ENCODE data around the gene ATCAY.

ATCAY gene

DNA sequence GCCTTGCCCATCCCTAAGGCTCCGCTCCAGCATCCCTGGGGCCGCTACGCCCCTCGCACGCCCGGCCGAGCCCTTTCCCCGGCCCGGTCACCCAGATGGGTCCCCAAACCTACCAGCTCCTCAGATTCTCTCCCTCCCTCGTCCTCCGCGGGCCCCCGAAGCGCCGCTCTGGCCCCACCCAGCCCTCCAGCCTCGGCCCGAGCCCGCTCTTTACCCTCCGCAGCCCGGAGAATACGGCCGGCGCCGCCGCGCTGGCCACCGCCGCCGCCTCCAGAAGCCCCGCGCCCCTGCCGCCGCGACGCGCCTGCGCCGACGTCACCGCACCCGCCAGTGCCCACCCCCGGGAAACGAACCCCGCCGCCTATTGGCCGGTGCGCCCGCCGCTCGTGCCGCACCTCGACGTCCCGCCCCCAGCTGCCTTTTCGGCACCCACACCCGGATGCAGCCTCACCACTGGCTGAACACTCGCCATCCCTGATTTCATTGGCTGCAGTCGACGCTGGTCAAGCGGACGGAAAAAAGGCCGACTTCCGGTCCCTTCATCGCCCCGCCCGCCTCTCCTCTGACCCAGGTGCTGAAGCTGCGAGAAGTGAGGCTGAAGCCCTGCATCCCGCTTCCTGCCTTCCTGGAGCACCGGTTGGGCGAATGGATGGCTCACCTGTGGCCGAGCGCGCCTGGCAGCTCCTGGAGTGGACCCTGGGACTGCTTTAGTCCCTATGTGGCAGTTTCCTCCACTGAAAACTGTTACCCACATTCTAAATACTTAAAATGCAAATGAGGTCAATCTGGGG lies 90.5 kb downstream of the ATCAY start, which contains the start of gene DAPK3:
Gene DAPK3, minus strand, starts transcription at position 292 of the 791 bp plus-strand sequence. CDS start 1,364 bp downstream, outside the sequence.
- DNase-seq, result peak; percentile 96
- no peaks in the 10 kb centered on the region for H3K27me3 Mint-ChIP-seq
- CTCF ChIA-PET, result interaction anchor here (0.8 to 1.1 kb wide), 2 partner anchors 13 to 17 kb away, joined by 3 to 5 read pairs; no protein-coding TSS in a partner anchor
- no peaks in the 10 kb centered on the region for H3K9me3 Mint-ChIP-seq
- peaks cover 24% of the 10 kb centered on the region for H3K36me3 Mint-ChIP-seq
- H3K4me1 Mint-ChIP-seq, result peaks cover 29% of the 10 kb centered on the region
- peak within 1 kb of the TSS; percentile 89 for H3K27ac Mint-ChIP-seq
- peak within 1 kb of the TSS; percentile 90 for H3K4me3 Mint-ChIP-seq

DNA sequence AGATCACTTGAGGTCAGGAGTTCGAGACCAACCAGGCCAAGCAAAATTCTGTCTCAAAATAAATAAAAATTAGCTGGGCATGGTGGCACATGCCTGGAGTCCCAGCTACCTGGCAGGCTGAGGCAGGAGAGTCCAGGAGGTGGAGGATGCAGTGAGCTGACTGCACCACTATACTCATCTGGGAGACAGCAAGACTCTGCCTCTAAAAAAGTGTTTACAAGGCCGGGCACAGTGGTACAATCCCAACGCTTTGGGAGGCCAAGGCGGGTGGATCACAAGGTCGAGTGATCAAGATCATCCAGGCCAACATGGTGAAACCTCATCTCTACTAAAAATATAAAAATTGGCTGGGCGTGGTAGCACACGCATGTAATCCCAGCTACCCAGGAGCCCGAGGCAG lies 94.7 kb downstream of the ATCAY start:
- DNase-seq, result no peak
- CTCF ChIA-PET, result no interaction called here

DNA sequence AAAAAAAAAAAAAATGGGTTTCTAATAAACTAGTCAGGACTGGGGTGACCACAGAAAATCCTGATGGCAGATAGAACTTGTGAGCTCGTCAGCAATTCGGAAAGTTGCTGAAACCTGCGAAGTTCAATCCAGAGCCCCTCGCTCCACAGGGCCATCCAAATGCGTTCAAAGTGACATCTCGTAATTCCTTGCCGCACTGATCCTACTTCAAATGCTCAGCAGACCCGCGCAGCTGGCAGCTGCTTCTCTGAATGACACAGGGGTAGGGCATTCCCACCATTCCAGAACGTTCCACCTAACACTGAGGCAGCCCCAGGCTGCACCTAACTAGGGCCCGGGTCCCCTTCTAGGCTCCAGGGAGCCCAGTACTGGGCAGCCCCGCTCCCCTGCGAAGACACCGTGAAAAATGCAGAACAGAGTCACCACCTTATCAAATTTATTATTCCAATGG lies 95.2 kb downstream of the ATCAY start:
- Mint-ChIP-seq H3K4me1 (peaks cover 14% of the 10 kb centered on the region), H3K9me3 (no peaks in the 10 kb centered on the region), H3K27ac (no peak overlapping the region), H3K27me3 (no peaks in the 10 kb centered on the region), H3K4me3 (no peak overlapping the region), H3K36me3 (peaks cover 32% of the 10 kb centered on the region)
- no peak for DNase-seq
- CTCF ChIA-PET, result no interaction called here

More for the DNA sequence above, 94.7 kb downstream of the ATCAY start:
- H3K4me3 Mint-ChIP-seq, result no peak overlapping the region
- no peaks in the 10 kb centered on the region for H3K9me3 Mint-ChIP-seq
- H3K4me1 Mint-ChIP-seq, result peaks cover 19% of the 10 kb centered on the region
- H3K27me3 Mint-ChIP-seq, result no peaks in the 10 kb centered on the region
- no peak overlapping the region for H3K27ac Mint-ChIP-seq
- H3K36me3 Mint-ChIP-seq, result peaks cover 32% of the 10 kb centered on the region

DNA sequence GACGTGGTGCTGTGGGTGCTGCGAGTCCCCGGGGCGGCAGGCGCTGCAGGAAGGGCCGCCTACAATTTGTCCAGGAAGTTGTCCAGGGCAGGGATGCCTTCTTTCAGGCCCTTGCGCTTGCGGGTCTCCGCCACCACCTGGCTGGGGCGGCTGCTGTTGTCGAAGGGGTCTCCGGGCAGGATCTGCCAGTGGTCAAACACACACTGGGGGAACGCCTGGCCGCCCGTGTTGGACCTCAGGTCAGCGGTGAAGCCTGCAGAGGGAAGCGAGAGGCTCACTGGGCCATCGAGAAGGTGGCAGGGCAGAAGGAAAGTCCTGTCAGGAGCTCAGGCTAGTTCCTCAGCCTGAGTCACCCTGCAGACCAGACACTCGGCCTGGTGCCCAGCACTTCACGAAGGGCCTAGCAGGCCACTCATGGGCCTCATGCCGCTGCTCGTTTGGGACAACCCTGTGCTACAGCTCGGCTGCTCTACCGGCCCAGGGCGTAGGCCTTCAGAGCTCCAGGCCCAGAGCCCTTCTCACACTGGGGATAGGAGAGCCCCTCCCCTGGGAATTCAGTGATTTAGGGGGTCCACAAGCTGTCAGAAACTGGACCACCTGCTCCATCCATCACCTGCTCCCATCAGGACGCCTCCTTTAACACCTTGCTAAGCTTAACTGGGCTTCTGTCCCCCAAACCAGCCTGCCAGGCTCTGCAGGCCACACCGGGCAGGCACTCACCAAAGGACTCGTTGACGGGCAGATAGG lies 96.2 kb downstream of the ATCAY start:
- H3K4me1 Mint-ChIP-seq, result peaks cover 12% of the 10 kb centered on the region
- H3K4me3 Mint-ChIP-seq, result no peak overlapping the region
- CTCF ChIA-PET, result no interaction called here
- H3K36me3 Mint-ChIP-seq, result peaks cover 37% of the 10 kb centered on the region
- H3K27me3 Mint-ChIP-seq, result no peaks in the 10 kb centered on the region
- H3K27ac Mint-ChIP-seq, result no peak overlapping the region
- H3K9me3 Mint-ChIP-seq, result no peaks in the 10 kb centered on the region
- no peak for DNase-seq
